ENCODE data around the gene GTF2F1.

- TF ChIP-seq CTCF (IDR thresholded peaks at IDR 0.05 in 8 of 11, conservative IDR thresholded peaks at IDR 0.05 in 3 of 11) (no peak), POLR2A (IDR thresholded peaks at IDR 0.05) (no peak)
These were observed 16.3 kb downstream of the GTF2F1 start for GRCh38 chr19:6376512-6377190.
